ENCODE data around the gene RPS19BP1. TPM values are rescaled to one million over a fixed set of nuclear protein-coding genes. Genes with fewer than 3 reads are reported as not detected.
"Not testable (repeated sequence)": the region's sequence is repeated elsewhere in the genome, so short reads cannot be mapped to it uniquely, and the experiment has no call there.

The RPS19BP1 gene
- total and polyA plus RNA-seq, 12 donors, result 31.3 to 222 (median 41.8) TPM

- DNase-seq (no peak), ATAC-seq (no peak)
- no peaks in the 10 kb centered on the region for H3K27me3 ChIP-seq
- peaks cover 0 to 98% (median 71%) of the 10 kb centered on the region in 9 donors for H3K36me3 ChIP-seq
- TF ChIP-seq, protein P1, sequence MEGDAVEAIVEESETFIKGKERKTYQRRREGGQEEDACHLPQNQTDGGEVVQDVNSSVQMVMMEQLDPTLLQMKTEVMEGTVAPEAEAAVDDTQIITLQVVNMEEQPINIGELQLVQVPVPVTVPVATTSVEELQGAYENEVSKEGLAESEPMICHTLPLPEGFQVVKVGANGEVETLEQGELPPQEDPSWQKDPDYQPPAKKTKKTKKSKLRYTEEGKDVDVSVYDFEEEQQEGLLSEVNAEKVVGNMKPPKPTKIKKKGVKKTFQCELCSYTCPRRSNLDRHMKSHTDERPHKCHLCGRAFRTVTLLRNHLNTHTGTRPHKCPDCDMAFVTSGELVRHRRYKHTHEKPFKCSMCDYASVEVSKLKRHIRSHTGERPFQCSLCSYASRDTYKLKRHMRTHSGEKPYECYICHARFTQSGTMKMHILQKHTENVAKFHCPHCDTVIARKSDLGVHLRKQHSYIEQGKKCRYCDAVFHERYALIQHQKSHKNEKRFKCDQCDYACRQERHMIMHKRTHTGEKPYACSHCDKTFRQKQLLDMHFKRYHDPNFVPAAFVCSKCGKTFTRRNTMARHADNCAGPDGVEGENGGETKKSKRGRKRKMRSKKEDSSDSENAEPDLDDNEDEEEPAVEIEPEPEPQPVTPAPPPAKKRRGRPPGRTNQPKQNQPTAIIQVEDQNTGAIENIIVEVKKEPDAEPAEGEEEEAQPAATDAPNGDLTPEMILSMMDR (IDR thresholded peaks at IDR 0.05), result no peak
- H3K4me3 ChIP-seq, result no peak overlapping the region
- WGBS, 2 donors, result 55 to 62% methylated on average over 4 of the region's 4 CpGs
- peak overlapping the region in 2 of 10 donors; percentile 1 to 11 for H3K27ac ChIP-seq
- intact Hi-C loops (cut with DNase I), result loop anchor here in 1 of 10 donors (10.0 kb wide), 1 partner anchor 104 kb away; no protein-coding TSS in a partner anchor
- H3K9me3 ChIP-seq, result no peaks in the 10 kb centered on the region
- peaks cover 3 to 51% (median 19%) of the 10 kb centered on the region in 9 donors for H3K4me1 ChIP-seq
Measured at GRCh38 chr22:39508393-39508792, 24.2 kb downstream of the RPS19BP1 start.

GRCh38 chr22:39507021-39507420 lies 25.5 kb downstream of the RPS19BP1 start:
- intact Hi-C loops (cut with DNase I), result loop anchor here in 1 of 10 donors (10.0 kb wide), 1 partner anchor 102 kb away; no protein-coding TSS in a partner anchor
- H3K27me3 ChIP-seq, DNase-seq, ATAC-seq, H3K4me3 ChIP-seq, H3K9me3 ChIP-seq, H3K27ac ChIP-seq: not testable (repeated sequence)
- H3K36me3 ChIP-seq, result peaks cover 0 to 84% (median 60%) of the 10 kb centered on the region in 9 donors
- H3K4me1 ChIP-seq, result peaks cover 9 to 58% (median 25%) of the 10 kb centered on the region in 9 donors
- WGBS, 2 donors, result 71 to 80% methylated on average over 10 of the region's 10 CpGs

DNA sequence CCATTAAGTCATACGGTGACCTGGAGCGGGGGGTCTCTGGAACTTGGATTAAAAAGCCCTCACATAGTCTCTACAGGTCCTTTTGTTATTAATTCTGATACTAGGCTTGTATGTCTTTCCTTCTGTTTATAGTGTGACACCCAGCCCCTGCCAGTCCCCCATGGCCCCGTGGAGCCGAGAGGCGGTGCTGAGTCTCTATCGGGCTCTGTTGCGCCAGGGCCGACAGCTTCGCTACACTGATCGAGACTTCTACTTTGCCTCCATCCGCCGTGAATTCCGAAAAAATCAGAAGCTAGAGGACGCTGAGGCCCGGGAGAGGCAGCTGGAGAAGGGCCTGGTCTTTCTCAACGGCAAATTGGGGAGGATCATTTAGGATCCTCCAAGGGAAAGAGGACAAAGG lies 28.5 kb downstream of the RPS19BP1 start:
- intact Hi-C loops (cut with DNase I), result loop anchor here in 1 of 10 donors (10.0 kb wide), 1 partner anchor 99 kb away; no protein-coding TSS in a partner anchor
- Histone ChIP-seq H3K4me3 (peak overlapping the region in 1 of 10 donors; percentile 91), H3K36me3 (peaks cover 0 to 55% (median 37%) of the 10 kb centered on the region in 9 donors), H3K27ac (no peak overlapping the region), H3K27me3 (no peaks in the 10 kb centered on the region), H3K9me3 (no peaks in the 10 kb centered on the region), H3K4me1 (peaks cover 18 to 73% (median 43%) of the 10 kb centered on the region in 9 donors)
- DNase-seq (no peak), ATAC-seq (no peak)
- TF ChIP-seq, protein P1 (IDR thresholded peaks at IDR 0.05), result no peak
- 92 to 94% methylated on average over 16 of the region's 16 CpGs for WGBS, 2 donors

GRCh38 chr22:39503630-39504029 lies 28.9 kb downstream of the RPS19BP1 start:
- WGBS, 2 donors, result 47 to 60% methylated on average over 6 of the region's 6 CpGs
- H3K4me1 ChIP-seq, result peaks cover 22 to 73% (median 46%) of the 10 kb centered on the region in 9 donors
- TF ChIP-seq, protein P1 (IDR thresholded peaks at IDR 0.05), result no peak
- intact Hi-C loops (cut with DNase I), result loop anchor here in 3 of 10 donors (2.0 to 10.0 kb wide), 3 partner anchors 15 to 99 kb away; partner anchors contain the start of gene ATF4 (in 1 of the 3)
- H3K27me3 ChIP-seq, result no peaks in the 10 kb centered on the region
- peak overlapping the region in 9 of 10 donors; percentile 73 to 99 (median 92) for H3K4me3 ChIP-seq
- no peak for ATAC-seq
- DNase-seq, result no peak
- peak overlapping the region in 5 of 10 donors; percentile 86 to 94 (median 91) for H3K27ac ChIP-seq
- H3K36me3 ChIP-seq, result peaks cover 0 to 51% (median 33%) of the 10 kb centered on the region in 9 donors
- H3K9me3 ChIP-seq, result no peaks in the 10 kb centered on the region

All from heart right ventricle (tissue), 16 donors.